MCF 10A (cell line): ENCODE results near the gene SND1. TPM values are rescaled to one million over a fixed set of nuclear protein-coding genes. Genes with fewer than 3 reads are reported as not detected.

ENCODE experiments used
- BruUV-seq: library from RNA; stranded (reverse); fragments of 400-500 nt; replicated peaks from 2 replicates; lab custom pipeline; 2021; lab: Mats Ljungman, UMichigan
- CTCF ChIA-PET: fragments of 300-600 bp; sonication (Branson Sonifier 250); formaldehyde crosslinking; extraction: SDS; loops from one replicate; lab custom pipeline; 2021; ENCODE audit warnings: antibody characterized with exemption, inconsistent platforms; lab: Yijun Ruan, JAX
- POLR2A ChIA-PET: fragments of 300-600, 350-650 bp; sonication (Branson Sonifier 250); formaldehyde crosslinking; extraction: SDS; loops from one replicate; lab custom pipeline; 2020; ENCODE audit warnings: antibody characterized with exemption, inconsistent platforms; lab: Yijun Ruan, JAX
- DNase-seq: peaks from one replicate; pipeline ENCODE4 v3.0.0-alpha.2; 2018; ENCODE audit not compliant: unreplicated experiment
- H3K27ac Mint-ChIP-seq: one replicate; pipeline ENCODE4 v1.8.0; 2022; ENCODE audit warnings: mild to moderate bottlenecking, low read depth, mixed read lengths; ENCODE audit not compliant: unreplicated experiment
- H3K27me3 Mint-ChIP-seq: one replicate; pipeline ENCODE4 v1.8.0; 2022; ENCODE audit warnings: mixed read lengths; ENCODE audit not compliant: insufficient read depth, unreplicated experiment
- H3K36me3 Mint-ChIP-seq: one replicate; pipeline ENCODE4 v1.8.0; 2022; ENCODE audit warnings: mild to moderate bottlenecking, moderate library complexity, mixed read lengths; ENCODE audit not compliant: insufficient read depth, unreplicated experiment
- H3K4me1 Mint-ChIP-seq: one replicate; pipeline ENCODE4 v1.8.0; 2022; ENCODE audit warnings: mixed read lengths; ENCODE audit not compliant: insufficient read depth, unreplicated experiment
- H3K4me3 Mint-ChIP-seq: one replicate; pipeline ENCODE4 v1.8.0; 2022; ENCODE audit warnings: mild to moderate bottlenecking, moderate library complexity, mixed read lengths; ENCODE audit not compliant: unreplicated experiment
- H3K9me3 Mint-ChIP-seq: one replicate; pipeline ENCODE4 v1.8.0; 2022; ENCODE audit warnings: mixed read lengths; ENCODE audit not compliant: unreplicated experiment
- CTCF ChIP-seq: fragments of 200-600 bp; IDR thresholded peaks from one replicate; pipeline ENCODE4 v1.8.0; 2022; ENCODE audit warnings: antibody characterized with exemption, mild to moderate bottlenecking; ENCODE audit not compliant: unreplicated experiment
- intact Hi-C: fragments of 100-400 bp; cut with micrococcal nuclease; formaldehyde crosslinking; loops from 2 replicates; pipeline ENCODE4 v1.14.1; 2022
- total RNA-seq: library from RNA; stranded (reverse); gene quantifications from 2 replicates; pipeline ENCODE4 v1.2.3, GENCODE V29; 2022

Gene SND1
- total RNA-seq, 1 experiment from 2014 or later, result 297 TPM

- CTCF ChIA-PET, result interaction anchor here (1.2 kb wide), 1 partner anchor 171 kb away, joined by 3 read pairs; no protein-coding TSS in a partner anchor
- H3K27me3 Mint-ChIP-seq, result no peaks in the 10 kb centered on the region
- no peak overlapping the region for H3K4me3 Mint-ChIP-seq
Observed at GRCh38 chr7:127879942-127880341, 227.9 kb downstream of the SND1 start.

GRCh38 chr7:127880454-127880853 lies 228.5 kb downstream of the SND1 start:
- intact Hi-C loops, result no loop called here

More at GRCh38 chr7:127879942-127880341, 227.9 kb downstream of the SND1 start:
- Mint-ChIP-seq H3K4me1 (peaks cover 7% of the 10 kb centered on the region), H3K9me3 (peaks cover 5% of the 10 kb centered on the region), H3K27ac (no peak overlapping the region), H3K36me3 (peaks cover 19% of the 10 kb centered on the region)
- POLR2A ChIA-PET, result no interaction called here
- intact Hi-C loops, result no loop called here
- BruUV-seq, result no TSS peak
- no peak for TF ChIP-seq CTCF
- no peak for DNase-seq

GRCh38 chr7:127881564-127881963 lies 229.6 kb downstream of the SND1 start:
- H3K27me3 Mint-ChIP-seq, result no peaks in the 10 kb centered on the region
- no peak overlapping the region for H3K27ac Mint-ChIP-seq
- ChIA-PET POLR2A (no interaction called here), CTCF (no interaction called here)
- no peak overlapping the region for H3K4me3 Mint-ChIP-seq
- no peak for DNase-seq
- H3K4me1 Mint-ChIP-seq, result peaks cover 20% of the 10 kb centered on the region
- H3K36me3 Mint-ChIP-seq, result peaks cover 11% of the 10 kb centered on the region
- no TSS peak for BruUV-seq
- H3K9me3 Mint-ChIP-seq, result peaks cover 5% of the 10 kb centered on the region
- TF ChIP-seq CTCF, result no peak
- intact Hi-C loops, result no loop called here

More at GRCh38 chr7:127880454-127880853, 228.5 kb downstream of the SND1 start:
- Mint-ChIP-seq H3K27ac (peak overlapping the region; percentile 16), H3K9me3 (peaks cover 5% of the 10 kb centered on the region), H3K36me3 (peaks cover 14% of the 10 kb centered on the region), H3K4me3 (no peak overlapping the region), H3K27me3 (no peaks in the 10 kb centered on the region), H3K4me1 (peaks cover 12% of the 10 kb centered on the region)
- ChIA-PET CTCF (interaction anchor here (1.2 kb wide), 1 partner anchor 171 kb away, joined by 3 read pairs; no protein-coding TSS in a partner anchor), POLR2A (interaction anchor here (0.6 kb wide), 1 partner anchor 13 kb away, joined by 3 read pairs; no protein-coding TSS in a partner anchor)
- TF ChIP-seq CTCF, result no peak
- DNase-seq, result no peak
- BruUV-seq, result no TSS peak

GRCh38 chr7:127882313-127882920 lies 230.4 kb downstream of the SND1 start:
- BruUV-seq, result no TSS peak
- POLR2A ChIA-PET, result interaction anchor here (0.6 kb wide), 1 partner anchor 21 kb away, joined by 4 read pairs; no protein-coding TSS in a partner anchor

More at GRCh38 chr7:127882313-127882920, 230.4 kb downstream of the SND1 start:
- intact Hi-C loops, result no loop called here
- Mint-ChIP-seq H3K9me3 (peaks cover 5% of the 10 kb centered on the region), H3K4me3 (no peak overlapping the region), H3K27ac (no peak overlapping the region), H3K36me3 (peaks cover 19% of the 10 kb centered on the region), H3K27me3 (no peaks in the 10 kb centered on the region), H3K4me1 (peaks cover 20% of the 10 kb centered on the region)
- DNase-seq, result no peak
- CTCF ChIA-PET, result interaction anchor here (0.7 to 0.8 kb wide), 2 partner anchors 12 to 23 kb away, joined by 3 to 5 read pairs; no protein-coding TSS in a partner anchor
- TF ChIP-seq CTCF, result no peak
